ENCODE data around the gene SELPLG.

- no peak for TF ChIP-seq CTCF (IDR thresholded peaks at IDR 0.05)
- TF ChIP-seq POLR2A (IDR thresholded peaks at IDR 0.05), result no peak
Observed at GRCh38 chr12:108643941-108644810, 10.5 kb upstream of the SELPLG start.

Measured in Peyer's patch (tissue), 4 donors.